Neural progenitor cell (in vitro differentiated cells): Measurements from ENCODE around the gene MAPRE3. TPM values are rescaled to one million over a fixed set of nuclear protein-coding genes. Genes with fewer than 3 reads are reported as not detected.
"Not testable (repeated sequence)": the region's sequence is repeated elsewhere in the genome, so short reads cannot be mapped to it uniquely, and the experiment has no call there.

Source experiments
- DNase-seq: peaks from one replicate; pipeline ENCODE4 v3.0.0-alpha.2; 2016; ENCODE audit warnings: low spot score
- H2AFZ ChIP-seq: fragments of 200-600 bp; sonication (generic); replicated peaks from 2 replicates; pipeline ENCODE4 v1.6.1; 2016; ENCODE audit warnings: antibody characterized with exemption
- H3F3A ChIP-seq: fragments of 200-600 bp; sonication (generic); 2 replicates; pipeline ENCODE4 v1.6.1; 2016; ENCODE audit warnings: antibody characterized with exemption, low read depth
- H3K27ac ChIP-seq: fragments of 200-600 bp; sonication (generic); 2 replicates; pipeline ENCODE4 v1.5.1; 2016; ENCODE audit warnings: mild to moderate bottlenecking
- H3K27me3 ChIP-seq: fragments of 200-600 bp; sonication (generic); 2 replicates; pipeline ENCODE4 v1.6.1; 2016; ENCODE audit warnings: mild to moderate bottlenecking, moderate library complexity
- H3K36me3 ChIP-seq: fragments of 200-600 bp; sonication (generic); 2 replicates; pipeline ENCODE4 v1.5.1; 2016
- H3K4me1 ChIP-seq: fragments of 200-600 bp; sonication (generic); 2 replicates; pipeline ENCODE4 v1.6.1; 2016; ENCODE audit warnings: mixed run types
- H3K4me2 ChIP-seq: fragments of 200-600 bp; sonication (generic); 2 replicates; pipeline ENCODE4 v1.6.1; 2016
- H3K4me3 ChIP-seq: fragments of 200-600 bp; sonication (generic); 2 replicates; pipeline ENCODE4 v1.5.1; 2016
- H3K79me2 ChIP-seq: fragments of 200-600 bp; sonication (generic); 2 replicates; pipeline ENCODE4 v1.6.1; 2016; ENCODE audit warnings: low read depth
- H3K9ac ChIP-seq: fragments of 200-600 bp; sonication (generic); 2 replicates; pipeline ENCODE4 v1.6.1; 2016
- H3K9me3 ChIP-seq: fragments of 200-600 bp; sonication (generic); 2 replicates; pipeline ENCODE4 v1.5.1; 2016; ENCODE audit warnings: low read depth
- H4K20me1 ChIP-seq: fragments of 200-600 bp; sonication (generic); 2 replicates; pipeline ENCODE4 v1.6.1; 2016; ENCODE audit warnings: low read depth
- H3K27ac Mint-ChIP-seq: 3 replicates; pipeline ENCODE4 v1.8.0; 2021; ENCODE audit warnings: mixed read lengths
- H3K27me3 Mint-ChIP-seq: 2 replicates; pipeline ENCODE4 v1.8.0; 2022; ENCODE audit warnings: low read depth, mild to moderate bottlenecking, inconsistent platforms, moderate library complexity, mixed read lengths; ENCODE audit not compliant: insufficient read depth
- H3K36me3 Mint-ChIP-seq: 3 replicates; pipeline ENCODE4 v1.8.0; 2021; ENCODE audit warnings: mixed read lengths
- H3K4me1 Mint-ChIP-seq: 3 replicates; pipeline ENCODE4 v1.8.0; 2021; ENCODE audit warnings: mixed read lengths
- H3K4me3 Mint-ChIP-seq: 3 replicates; pipeline ENCODE4 v1.8.0; 2021; ENCODE audit warnings: mild to moderate bottlenecking, moderate library complexity, mixed read lengths
- H3K9me3 Mint-ChIP-seq: 3 replicates; pipeline ENCODE4 v1.8.0; 2020; ENCODE audit warnings: mixed read lengths
- EZH2 ChIP-seq: fragments of 200-600 bp; sonication (generic); IDR thresholded peaks from 2 replicates; pipeline ENCODE4 v1.6.1; 2017; ENCODE audit warnings: antibody characterized with exemption, mild to moderate bottlenecking, moderate library complexity
- EZH2phosphoT487 ChIP-seq: fragments of 200-600 bp; sonication (generic); IDR thresholded peaks from 2 replicates; pipeline ENCODE4 v1.6.1; 2017; ENCODE audit warnings: antibody characterized with exemption
- total RNA-seq: library from RNA; depleted of rRNA; stranded (reverse); fragments of >200 nt; gene quantifications from 2 replicates; pipeline ENCODE4 v1.2.3, GENCODE V29; 2015; ENCODE audit warnings: low replicate concordance
- TF ChIP-seq, protein P1 (sequence below): fragments of 200-600 bp; sonication (generic); IDR thresholded peaks from 2 replicates; pipeline ENCODE4 v1.5.1; 2017; ENCODE audit warnings: antibody characterized with exemption, mild to moderate bottlenecking

MAPRE3 gene
- total RNA-seq, 1 donor from 2014 or later, result 3.1 TPM

DNA sequence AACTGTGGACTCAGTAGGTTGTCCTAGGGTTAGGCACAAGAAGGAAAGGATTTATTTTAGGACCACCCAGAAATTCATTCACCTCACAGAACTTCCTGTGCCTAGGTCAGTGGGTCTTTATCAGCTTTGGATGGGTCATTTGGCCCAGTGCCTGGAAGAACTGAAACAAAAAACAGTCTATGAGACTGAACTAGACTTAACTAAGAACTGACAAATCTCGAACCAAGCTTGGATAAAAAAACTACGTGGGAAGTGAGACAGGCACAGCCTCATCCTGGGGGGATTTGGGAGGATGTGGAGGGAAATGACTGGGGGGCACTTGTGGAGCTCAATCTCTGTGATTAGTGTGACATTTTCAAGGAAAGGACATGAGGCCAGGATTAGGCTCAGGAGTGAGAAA lies 103.3 kb downstream of the MAPRE3 start:
- H3K36me3 Mint-ChIP-seq, result peaks cover 15% of the 10 kb centered on the region
- peaks cover 2% of the 10 kb centered on the region for H3K27me3 Mint-ChIP-seq
- H3K9me3 Mint-ChIP-seq, result no peaks in the 10 kb centered on the region

DNA sequence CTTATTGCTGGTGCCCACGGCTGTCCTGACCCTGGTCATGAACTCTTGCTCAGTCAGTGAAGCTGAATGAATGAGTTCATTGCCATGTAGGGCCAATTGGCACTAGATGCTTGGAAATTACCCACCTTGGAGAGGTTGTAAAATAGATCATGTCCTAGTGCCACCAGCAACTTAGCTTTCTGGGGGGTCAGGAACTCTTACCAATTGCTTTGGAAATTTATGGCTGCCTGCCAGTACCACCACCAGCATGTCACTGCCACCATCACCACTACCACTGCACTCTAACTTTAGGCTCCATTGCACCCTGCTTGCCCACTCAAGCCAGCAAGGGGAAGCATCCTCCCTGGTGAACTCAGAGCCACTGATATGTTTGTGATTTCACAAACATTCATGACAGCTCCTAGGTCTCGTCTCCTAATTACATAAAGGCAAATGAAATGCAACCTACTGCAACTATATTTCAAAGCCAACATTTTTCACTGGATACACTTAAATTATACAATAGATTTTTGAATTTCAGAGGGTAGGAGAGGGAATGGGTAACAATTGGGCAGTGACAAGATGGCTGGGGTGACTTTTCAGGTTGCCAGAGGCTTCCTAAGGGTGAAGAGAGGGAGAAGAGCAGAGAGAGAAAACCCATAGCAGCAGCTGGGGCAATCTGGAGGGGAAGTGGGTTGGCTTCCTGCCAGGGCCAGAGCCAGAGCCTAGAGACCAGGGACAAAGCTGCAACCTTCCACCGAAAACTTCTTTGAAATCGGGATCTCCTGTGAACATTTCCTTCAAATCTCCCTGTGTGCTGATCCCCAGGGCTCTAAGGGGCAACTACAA lies 104.5 kb downstream of the MAPRE3 start:
- H3K9ac ChIP-seq, result no peak overlapping the region
- no peaks in the 10 kb centered on the region for H3K9me3 ChIP-seq
- no peak for DNase-seq
- H4K20me1 ChIP-seq, result peaks cover 6% of the 10 kb centered on the region
- H3K4me3 Mint-ChIP-seq, result peak overlapping the region; percentile 36
- H3K36me3 Mint-ChIP-seq, result peaks cover 4% of the 10 kb centered on the region
- H3F3A ChIP-seq, result peaks cover 24% of the 10 kb centered on the region
- no peaks in the 10 kb centered on the region for H3K9me3 Mint-ChIP-seq
- H3K79me2 ChIP-seq, result peaks cover 14% of the 10 kb centered on the region
- H3K27ac ChIP-seq, result no peak overlapping the region
- H2AFZ ChIP-seq, result no peak overlapping the region
- no peak overlapping the region for H3K4me3 ChIP-seq
- no peaks in the 10 kb centered on the region for H3K36me3 ChIP-seq
- H3K27ac Mint-ChIP-seq, result peak overlapping the region; percentile 30
- TF ChIP-seq, protein P1, sequence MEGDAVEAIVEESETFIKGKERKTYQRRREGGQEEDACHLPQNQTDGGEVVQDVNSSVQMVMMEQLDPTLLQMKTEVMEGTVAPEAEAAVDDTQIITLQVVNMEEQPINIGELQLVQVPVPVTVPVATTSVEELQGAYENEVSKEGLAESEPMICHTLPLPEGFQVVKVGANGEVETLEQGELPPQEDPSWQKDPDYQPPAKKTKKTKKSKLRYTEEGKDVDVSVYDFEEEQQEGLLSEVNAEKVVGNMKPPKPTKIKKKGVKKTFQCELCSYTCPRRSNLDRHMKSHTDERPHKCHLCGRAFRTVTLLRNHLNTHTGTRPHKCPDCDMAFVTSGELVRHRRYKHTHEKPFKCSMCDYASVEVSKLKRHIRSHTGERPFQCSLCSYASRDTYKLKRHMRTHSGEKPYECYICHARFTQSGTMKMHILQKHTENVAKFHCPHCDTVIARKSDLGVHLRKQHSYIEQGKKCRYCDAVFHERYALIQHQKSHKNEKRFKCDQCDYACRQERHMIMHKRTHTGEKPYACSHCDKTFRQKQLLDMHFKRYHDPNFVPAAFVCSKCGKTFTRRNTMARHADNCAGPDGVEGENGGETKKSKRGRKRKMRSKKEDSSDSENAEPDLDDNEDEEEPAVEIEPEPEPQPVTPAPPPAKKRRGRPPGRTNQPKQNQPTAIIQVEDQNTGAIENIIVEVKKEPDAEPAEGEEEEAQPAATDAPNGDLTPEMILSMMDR, result no peak
- TF ChIP-seq EZH2phosphoT487 (no peak), EZH2 (no peak)
- peaks cover 2% of the 10 kb centered on the region for H3K27me3 Mint-ChIP-seq
- H3K4me1 Mint-ChIP-seq, result peaks cover 62% of the 10 kb centered on the region
- peaks cover 22% of the 10 kb centered on the region for H3K4me1 ChIP-seq
- H3K27me3 ChIP-seq, result no peaks in the 10 kb centered on the region
- no peak overlapping the region for H3K4me2 ChIP-seq

More for the DNA sequence above, 103.3 kb downstream of the MAPRE3 start:
- Histone ChIP-seq H3K4me2 (no peak overlapping the region), H3K79me2 (peaks cover 20% of the 10 kb centered on the region), H3K9me3 (no peaks in the 10 kb centered on the region), H3K9ac (no peak overlapping the region), H3K4me1 (peaks cover 19% of the 10 kb centered on the region), H3K27ac (no peak overlapping the region), H3K36me3 (no peaks in the 10 kb centered on the region), H3F3A (peaks cover 24% of the 10 kb centered on the region), H2AFZ (no peak overlapping the region), H3K4me3 (no peak overlapping the region), H4K20me1 (peaks cover 6% of the 10 kb centered on the region), H3K27me3 (no peaks in the 10 kb centered on the region)
- no peak for DNase-seq
- TF ChIP-seq, protein P1, result no peak
- TF ChIP-seq EZH2phosphoT487 (no peak), EZH2 (no peak)
- H3K27ac Mint-ChIP-seq, result no peak overlapping the region
- H3K4me1 Mint-ChIP-seq, result peaks cover 67% of the 10 kb centered on the region
- peak overlapping the region; percentile 2 for H3K4me3 Mint-ChIP-seq

DNA sequence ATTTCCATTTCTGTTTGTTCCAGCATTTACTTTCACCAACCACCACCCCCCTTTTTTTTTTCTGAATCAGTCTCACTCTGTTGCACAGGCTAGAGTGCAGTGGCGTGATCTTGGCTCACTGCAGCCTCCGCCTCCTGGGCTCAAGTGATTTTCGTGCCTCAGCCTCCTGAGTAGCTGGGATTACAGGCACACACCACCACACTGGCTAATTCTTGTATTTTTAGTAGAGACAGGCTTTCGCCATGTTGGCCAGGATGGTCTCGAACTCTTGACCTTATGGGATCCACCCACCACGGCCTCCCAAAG lies 105.1 kb downstream of the MAPRE3 start:
- not testable (repeated sequence) for H4K20me1 ChIP-seq, H3K27ac Mint-ChIP-seq, H3K4me2 ChIP-seq, H2AFZ ChIP-seq, H3K27me3 ChIP-seq, H3K9me3 ChIP-seq, H3K4me3 ChIP-seq, H3K9me3 Mint-ChIP-seq, DNase-seq, H3K9ac ChIP-seq, H3K36me3 ChIP-seq, H3K79me2 ChIP-seq, H3K27me3 Mint-ChIP-seq, H3K4me3 Mint-ChIP-seq, H3K36me3 Mint-ChIP-seq, H3K27ac ChIP-seq
- peaks cover 18% of the 10 kb centered on the region for H3K4me1 ChIP-seq
- H3K4me1 Mint-ChIP-seq, result peaks cover 61% of the 10 kb centered on the region
- H3F3A ChIP-seq, result peaks cover 20% of the 10 kb centered on the region

DNA sequence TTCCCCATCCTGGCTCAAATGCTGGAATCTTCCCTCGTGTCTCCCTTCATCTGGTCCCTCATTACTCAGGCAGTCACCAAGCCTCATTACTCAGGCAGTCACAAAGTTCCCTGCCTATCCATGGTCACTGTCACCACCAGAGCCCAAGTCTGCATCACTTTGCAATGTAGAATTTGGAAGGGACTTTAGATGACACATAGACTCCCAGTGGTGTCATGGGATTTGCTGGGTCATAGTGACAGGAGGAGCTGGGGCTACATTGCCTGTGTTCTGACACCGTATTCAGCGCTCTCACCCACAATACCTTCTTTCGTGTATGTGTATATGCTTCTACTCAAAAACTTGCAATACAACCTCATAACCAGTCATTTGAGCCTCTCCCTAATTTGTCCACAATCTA lies 105.9 kb downstream of the MAPRE3 start:
- Histone ChIP-seq H3K79me2 (peaks cover under 1% of the 10 kb centered on the region), H3K4me1 (peaks cover 16% of the 10 kb centered on the region), H2AFZ (no peak overlapping the region), H3K27ac (no peak overlapping the region), H3K9me3 (no peaks in the 10 kb centered on the region), H3K36me3 (no peaks in the 10 kb centered on the region), H3K27me3 (no peaks in the 10 kb centered on the region), H3K9ac (no peak overlapping the region), H3K4me2 (no peak overlapping the region), H4K20me1 (no peaks in the 10 kb centered on the region), H3F3A (peaks cover 21% of the 10 kb centered on the region), H3K4me3 (no peak overlapping the region)
- Mint-ChIP-seq H3K27ac (no peak overlapping the region), H3K9me3 (no peaks in the 10 kb centered on the region), H3K27me3 (peaks cover 2% of the 10 kb centered on the region), H3K4me1 (peaks cover 61% of the 10 kb centered on the region), H3K36me3 (no peaks in the 10 kb centered on the region), H3K4me3 (peak overlapping the region; percentile 1)
- TF ChIP-seq EZH2 (no peak), EZH2phosphoT487 (no peak)
- TF ChIP-seq, protein P1, result no peak
- no peak for DNase-seq
